H1 (cell line): Measurements from ENCODE around the gene RPP14. TPM values are rescaled to one million over a fixed set of nuclear protein-coding genes. Genes with fewer than 3 reads are reported as not detected.

Source experiments
- CTCF ChIA-PET: fragments of 300-600 bp; sonication (Branson Sonifier 250); formaldehyde crosslinking; loops from one replicate; lab custom pipeline; 2021; ENCODE audit not compliant: partially characterized antibody; lab: Charles Lee
- POLR2A ChIA-PET: fragments of 300-600 bp; sonication (Branson Sonifier 250); formaldehyde crosslinking; loops from one replicate; lab custom pipeline; 2021; ENCODE audit warnings: inconsistent platforms; ENCODE audit not compliant: partially characterized antibody; lab: Charles Lee
- DNase-seq, 2 experiments: peaks; one replicate each; pipeline versions ENCODE4 v3.0.0 to v3.0.0-alpha.2; 2010 to 2022; ENCODE audit warnings: low spot score in 2 of 2, low read depth in 1 of 2, mixed read lengths in 1 of 2
- FAIRE-seq: peaks from 2 replicates; lab custom pipeline; 2011; peaks lifted over from hg19 to GRCh38; lab: Jason Lieb, UNC
- H2AFZ ChIP-seq: 2 replicates; pipeline ENCODE4 v1.8.1; 2012; ENCODE audit warnings: low read length, inconsistent platforms
- H2AK5ac ChIP-seq: 2 replicates; pipeline ENCODE4 v1.6.1; 2013; ENCODE audit warnings: low read depth, low read length
- H2BK120ac ChIP-seq: replicated peaks from 2 replicates; pipeline ENCODE3; 2013; ENCODE audit warnings: low read depth, low read length, inconsistent platforms
- H2BK12ac ChIP-seq: 2 replicates; pipeline ENCODE4 v1.6.1; 2013; ENCODE audit warnings: low read depth, low read length
- H2BK15ac ChIP-seq: 2 replicates; pipeline ENCODE4 v1.6.1; 2013; ENCODE audit warnings: low read length
- H2BK20ac ChIP-seq: 2 replicates; pipeline ENCODE4 v1.6.1; 2013; ENCODE audit warnings: low read length
- H2BK5ac ChIP-seq: 2 replicates; pipeline ENCODE4 v1.6.1; 2013; ENCODE audit warnings: low read depth, low read length
- H3K14ac ChIP-seq: 2 replicates; pipeline ENCODE4 v1.6.1; 2013; ENCODE audit warnings: inconsistent platforms; ENCODE audit not compliant: insufficient read length
- H3K18ac ChIP-seq: 2 replicates; pipeline ENCODE4 v1.6.1; 2013; ENCODE audit warnings: low read length; ENCODE audit errors: extremely low read depth
- H3K23ac ChIP-seq: 2 replicates; pipeline ENCODE4 v1.6.1; 2013; ENCODE audit warnings: inconsistent platforms; ENCODE audit not compliant: insufficient read length
- H3K23me2 ChIP-seq: 2 replicates; pipeline ENCODE4 v1.6.1; 2013; ENCODE audit warnings: low read depth, low read length
- H3K27ac ChIP-seq: 2 replicates; pipeline ENCODE4 v1.6.1; 2011; ENCODE audit warnings: low read depth, low read length, inconsistent platforms
- H3K27me3 ChIP-seq, 4 experiments: replicated peaks in 1 of 4; 1 replicate in 1 of 4; 2 replicates in 3 of 4; pipeline versions ENCODE4 v1.6.1 to v1.8.1; 2011 to 2013; ENCODE audit warnings: low read length in 3 of 4, mild to moderate bottlenecking in 3 of 4, inconsistent platforms in 2 of 4, mixed read lengths in 2 of 4, moderate library complexity in 1 of 4; ENCODE audit not compliant: control insufficient read depth in 3 of 4, insufficient read depth in 3 of 4; ENCODE audit errors: extremely low read depth in 1 of 4
- H3K36me3 ChIP-seq, 4 experiments: 2 replicates each; pipeline versions ENCODE4 v1.6.1 to v1.8.1; 2011 to 2013; ENCODE audit warnings: mild to moderate bottlenecking in 4 of 4, low read length in 3 of 4, moderate library complexity in 2 of 4, control low read depth in 1 of 4, inconsistent platforms in 1 of 4; ENCODE audit not compliant: insufficient read depth in 4 of 4, control insufficient read depth in 2 of 4
- H3K4ac ChIP-seq: replicated peaks from 2 replicates; pipeline ENCODE3; 2013; ENCODE audit warnings: low read length, low read depth, mixed read lengths, inconsistent platforms; ENCODE audit not compliant: insufficient read length
- H3K4me1 ChIP-seq, 4 experiments: replicated peaks in 1 of 4; 1 replicate in 1 of 4; 2 replicates in 3 of 4; pipeline versions ENCODE4 v1.6.1 to v1.8.1; 2011 to 2013; ENCODE audit warnings: low read length in 3 of 4, inconsistent platforms in 2 of 4, mixed read lengths in 1 of 4; ENCODE audit not compliant: insufficient read depth in 4 of 4, control insufficient read depth in 3 of 4
- H3K4me2 ChIP-seq, 2 experiments: 2 replicates each; pipeline versions ENCODE4 v1.6.1 to v1.8.1; 2011 to 2013; ENCODE audit warnings: low read depth in 2 of 2, low read length in 2 of 2, control low read depth in 1 of 2, inconsistent platforms in 1 of 2, mild to moderate bottlenecking in 1 of 2; ENCODE audit not compliant: insufficient read depth in 1 of 2
- H3K4me3 ChIP-seq, 4 experiments: fragments of 200-600, 300-600 bp in 1 of 4; sonication (generic), shearing (Covaris generic), sonication (Bioruptor Twin) in 1 of 4; 2 replicates each; pipeline versions ENCODE4 v1.5.1 to v1.8.1; 2011 to 2016; ENCODE audit warnings: low read length in 4 of 4, low read depth in 3 of 4, control low read depth in 2 of 4, inconsistent platforms in 2 of 4, mild to moderate bottlenecking in 2 of 4, mixed read lengths in 1 of 4, moderate library complexity in 1 of 4; ENCODE audit not compliant: insufficient read depth in 2 of 4; ENCODE audit errors: extremely low read depth in 1 of 4
- H3K56ac ChIP-seq: replicated peaks from 2 replicates; pipeline ENCODE3; 2013; ENCODE audit warnings: low read depth, mild to moderate bottlenecking, mixed read lengths, low read length, inconsistent platforms; ENCODE audit not compliant: insufficient read length
- H3K79me1 ChIP-seq: 2 replicates; pipeline ENCODE4 v1.6.1; 2013; ENCODE audit warnings: low read depth, low read length, control low read depth
- H3K79me2 ChIP-seq, 2 experiments: 2 replicates each; pipeline versions ENCODE4 v1.6.1 to v1.8.1; 2012 to 2013; ENCODE audit warnings: low read length in 2 of 2, mild to moderate bottlenecking in 2 of 2, inconsistent platforms in 1 of 2; ENCODE audit not compliant: insufficient read depth in 2 of 2, control insufficient read depth in 1 of 2
- H3K9ac ChIP-seq, 4 experiments: replicated peaks in 1 of 4; 1 replicate in 1 of 4; 2 replicates in 3 of 4; pipeline versions ENCODE4 v1.6.1 to v1.8.1; 2011 to 2013; ENCODE audit warnings: low read depth in 3 of 4, low read length in 3 of 4, control low read depth in 2 of 4, mild to moderate bottlenecking in 2 of 4, moderate library complexity in 2 of 4, inconsistent platforms in 1 of 4; ENCODE audit errors: extremely low read depth in 1 of 4
- H3K9me3 ChIP-seq, 2 experiments: 2 replicates each; pipeline versions ENCODE4 v1.6.1 to v1.8.1; 2012 to 2013; ENCODE audit warnings: mild to moderate bottlenecking in 2 of 2, moderate library complexity in 2 of 2, control low read depth in 1 of 2, inconsistent platforms in 1 of 2, low read depth in 1 of 2, low read length in 1 of 2, mixed read lengths in 1 of 2; ENCODE audit not compliant: insufficient read depth in 2 of 2
- H4K20me1 ChIP-seq, 2 experiments: replicated peaks in 1 of 2; 2 replicates each; pipeline versions ENCODE3 to v1.8.1; 2011 to 2013; ENCODE audit warnings: inconsistent platforms in 2 of 2, low read length in 2 of 2, mild to moderate bottlenecking in 1 of 2; ENCODE audit not compliant: insufficient read depth in 2 of 2, control insufficient read depth in 1 of 2
- H4K5ac ChIP-seq: 2 replicates; pipeline ENCODE4 v1.6.1; 2013; ENCODE audit warnings: low read length, low read depth, mixed read lengths, inconsistent platforms; ENCODE audit not compliant: insufficient read length
- H4K8ac ChIP-seq: 2 replicates; pipeline ENCODE4 v1.8.0; 2013; ENCODE audit warnings: mild to moderate bottlenecking, moderate library complexity, low read length, inconsistent platforms; ENCODE audit not compliant: insufficient read depth; ENCODE audit errors: extremely low read depth
- H4K91ac ChIP-seq: replicated peaks from 2 replicates; pipeline ENCODE3; 2013; ENCODE audit warnings: low read length, mixed read lengths, inconsistent platforms; ENCODE audit not compliant: insufficient read length
- EP300 ChIP-seq, 2 experiments: IDR thresholded peaks; 1 replicate in 1 of 2; 2 replicates in 1 of 2; pipeline ENCODE4 v1.6.1; 2011 to 2012; ENCODE audit warnings: low read depth in 2 of 2, low read length in 2 of 2, mild to moderate bottlenecking in 2 of 2, borderline replicate concordance in 1 of 2, inconsistent platforms in 1 of 2, moderate library complexity in 1 of 2
- GTF2F1 ChIP-seq: IDR thresholded peaks from 2 replicates; pipeline ENCODE4 v1.6.1; 2012; ENCODE audit warnings: low read depth, low read length, improper control_type of control experiment, borderline replicate concordance
- PHF8 ChIP-seq: fragments of 200-600 bp; sonication (generic); conservative IDR thresholded peaks from 2 replicates; pipeline ENCODE4 v1.7.1; 2012; ENCODE audit warnings: low read depth, mild to moderate bottlenecking, inconsistent platforms, low read length, moderate library complexity
- SP1 ChIP-seq: IDR thresholded peaks from 2 replicates; pipeline ENCODE4 v1.6.1; 2011; ENCODE audit warnings: low read depth, low read length
- WGBS, 2 experiments: shearing (Covaris generic) in 1 of 2; methylation state at CpG; one replicate each; pipeline versions ENCODE4 v1.1.6 to v1.1.7; 2013 to 2015; ENCODE audit warnings: low lambda C conversion rate in 2 of 2, mixed read lengths in 2 of 2, inconsistent platforms in 1 of 2, low coverage in 1 of 2, missing lambda C conversion rate in 1 of 2; ENCODE audit not compliant: insufficient replicate concordance in 2 of 2, insufficient coverage in 1 of 2, insufficient read length in 1 of 2; ENCODE audit errors: extremely low coverage in 1 of 2, missing lambda C conversion rate in 1 of 2; 5-methylcytosine and 5-hydroxymethylcytosine counted together
- polyA plus RNA-seq, 7 experiments: library from polyadenylated mRNA; depleted of rRNA in 3 of 7; stranded (reverse) in 5 of 7; unstranded in 2 of 7; fragments of >200 nt in 5 of 7; fragments of 200-250 nt in 2 of 7; gene quantifications; 1 replicate in 5 of 7; 2 replicates in 1 of 7; 4 replicates in 1 of 7; pipeline versions ENCODE4 v1.2.1 to v1.2.3, GENCODE V29; 2011 to 2013; ENCODE audit warnings: missing spikeins in 2 of 7, mixed read lengths in 2 of 7
- total RNA-seq: library from RNA; stranded (reverse); fragmentation: NEBNext Ultra II Directional; extraction: Animal tissue kit (Norgen Biotek cat#: 25700); gene quantifications from 2 replicates; pipeline ENCODE4 v1.2.1, GENCODE V29; 2021

RPP14 gene
- total and polyA plus RNA-seq, 2 of the 8 experiments (the other 6 are each of a cell fraction or from before 2014, with no cell fraction given) = 11.7 to 23.4 TPM

GRCh38 chr3:58260261-58260731, 45.7 kb upstream of the RPP14 start:
- H3K9me3 ChIP-seq = no peaks in the 10 kb centered on the region
- no peak overlapping the region for H3K18ac ChIP-seq
- H2BK5ac ChIP-seq = no peak overlapping the region
- H3K56ac ChIP-seq = no peak overlapping the region
- H4K20me1 ChIP-seq = no peaks in the 10 kb centered on the region
- H3K23me2 ChIP-seq = peaks cover 2% of the 10 kb centered on the region; the same call in 1 of the 2 replicates
- H3K4me3 ChIP-seq = no peak overlapping the region
- H4K5ac ChIP-seq = no peak overlapping the region
- DNase-seq (no peak), FAIRE-seq (no peak)
- no peak overlapping the region for H4K8ac ChIP-seq
- no peak overlapping the region for H3K23ac ChIP-seq
- no peak overlapping the region for H2BK20ac ChIP-seq
- no peak overlapping the region for H2BK15ac ChIP-seq
- H4K91ac ChIP-seq = no peak overlapping the region
- H2BK120ac ChIP-seq = no peak overlapping the region
- no peak overlapping the region for H3K14ac ChIP-seq
- H2AK5ac ChIP-seq = no peak overlapping the region
- no peaks in the 10 kb centered on the region for H3K36me3 ChIP-seq
- 90% methylated on average over 6 of the region's 6 CpGs; no CpG with 5 or more reads in 1 of the 2 experiments for WGBS, 2 experiments
- TF ChIP-seq PHF8 (no peak), EP300 (IDR thresholded peaks at IDR 0.05; ENCODE audit: borderline replicate concordance in 1 of 2, low read depth in 2 of 2, low read length in 2 of 2) (no peak), SP1 (no peak), GTF2F1 (no peak)
- no peaks in the 10 kb centered on the region for H3K4me1 ChIP-seq
- H2AFZ ChIP-seq = no peak overlapping the region
- ChIA-PET POLR2A (no interaction called here), CTCF (interaction anchor here (0.7 to 1.5 kb wide), 5 partner anchors 10 to 83 kb away, joined by 3 to 5 read pairs (median 4); no protein-coding TSS in a partner anchor)
- no peak overlapping the region for H2BK12ac ChIP-seq
- H3K79me2 ChIP-seq = no peaks in the 10 kb centered on the region
- H3K79me1 ChIP-seq = no peaks in the 10 kb centered on the region; the same call in 1 of the 2 replicates
- H3K27ac ChIP-seq = no peak overlapping the region
- H3K27me3 ChIP-seq = no peaks in the 10 kb centered on the region
- H3K9ac ChIP-seq = no peak overlapping the region
- no peak overlapping the region for H3K4ac ChIP-seq
- no peak overlapping the region for H3K4me2 ChIP-seq
